ENCODE measurements around the gene PANK2.
"Not testable (repeated sequence)": the region's sequence is repeated elsewhere in the genome, so short reads cannot be mapped to it uniquely, and the experiment has no call there.

The PANK2 gene

DNA sequence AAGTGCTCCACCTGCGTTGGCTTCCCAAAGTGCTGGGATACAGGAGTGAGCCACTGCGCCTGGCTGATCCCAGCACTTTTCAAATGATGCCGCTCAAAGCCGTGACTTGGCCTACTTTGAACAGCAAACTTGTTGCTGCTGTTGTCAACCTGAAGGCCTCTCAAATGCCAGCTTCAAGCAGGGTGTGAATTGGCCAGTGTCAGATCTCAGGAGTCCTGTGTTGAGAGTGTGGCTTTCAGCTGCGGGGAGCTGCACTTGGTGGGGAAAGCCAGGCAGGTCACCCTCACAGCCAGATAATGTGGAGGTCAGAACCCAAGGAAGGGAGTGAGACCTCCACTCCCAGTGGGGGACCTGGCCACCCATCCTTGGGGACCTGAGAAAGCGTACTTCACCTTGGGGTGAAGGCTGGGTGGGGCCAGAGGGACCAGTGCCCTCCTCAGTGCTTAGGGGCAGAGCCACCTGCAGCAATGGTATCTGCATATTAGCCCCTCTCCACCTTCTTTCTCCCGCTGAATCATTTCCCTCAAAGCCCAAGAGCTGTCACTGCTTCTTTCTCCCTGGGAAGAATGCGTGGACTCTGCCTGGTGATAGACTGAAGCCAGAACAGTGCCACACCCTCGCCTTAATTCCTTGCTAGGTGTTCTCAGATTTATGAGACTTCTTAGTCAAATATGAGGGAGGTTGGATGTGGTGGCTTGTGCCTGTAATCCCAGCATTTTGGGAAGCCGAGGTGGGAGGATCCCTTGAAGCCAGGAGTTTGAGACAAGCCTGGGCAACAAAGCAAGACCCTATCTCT, 19.1 kb upstream of the PANK2 start:
- in situ Hi-C loops (cut with MboI; ENCODE audit: low sequenced_read_pairs), result no loop called here

DNA sequence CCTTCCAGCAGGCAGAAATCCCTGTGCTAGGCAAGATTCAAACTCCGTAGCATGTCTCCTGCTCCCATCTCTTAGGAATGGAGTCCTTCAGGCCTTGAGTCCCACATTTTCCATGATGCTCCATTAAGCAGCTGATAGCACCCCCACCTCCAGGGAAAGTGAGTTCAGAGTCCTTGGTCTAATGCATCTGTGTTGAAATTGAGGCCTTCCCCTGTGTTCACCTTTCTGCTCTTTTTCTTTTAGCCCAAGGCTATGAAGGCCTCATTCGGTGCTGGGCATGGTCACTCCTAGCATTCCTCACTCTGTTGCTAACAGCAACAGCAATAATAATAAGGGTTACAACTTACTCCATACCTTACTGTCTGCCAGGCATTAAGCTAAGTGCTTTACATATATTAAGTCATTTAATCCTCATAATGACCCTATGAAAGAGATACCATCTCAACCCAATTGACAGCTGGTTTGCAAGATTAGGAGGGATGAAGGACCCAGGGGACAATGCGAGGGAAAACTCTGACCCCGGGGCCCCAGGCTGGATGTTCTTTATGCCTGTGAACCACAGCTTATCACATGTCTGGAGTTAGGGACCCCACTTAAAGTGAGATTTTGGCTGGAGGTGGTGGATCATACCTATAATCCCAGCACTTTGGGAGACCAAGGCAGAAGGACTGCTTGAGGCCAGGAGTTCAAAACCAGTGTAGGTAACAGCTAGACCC, 17.5 kb upstream of the PANK2 start:
- in situ Hi-C loops (cut with MboI; ENCODE audit: low sequenced_read_pairs), result no loop called here

DNA sequence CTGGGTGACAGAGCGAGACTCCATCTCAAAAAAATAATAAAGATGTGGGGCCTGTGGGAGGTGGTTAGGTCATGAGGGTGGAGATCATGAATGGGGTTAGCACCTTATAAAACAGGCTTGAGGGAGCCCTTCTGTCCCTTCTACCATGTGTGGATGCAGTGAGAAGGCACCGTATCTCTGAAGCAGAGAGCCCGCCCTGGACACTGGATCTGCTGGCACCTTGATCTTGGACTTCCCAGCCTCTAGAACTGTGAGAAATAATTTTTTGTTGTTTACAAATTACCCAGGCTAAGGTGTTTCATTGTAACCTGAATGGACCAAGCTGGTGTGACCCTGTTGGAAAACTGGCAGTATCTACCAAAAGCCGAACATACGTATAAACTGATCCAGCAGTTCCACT, 15.7 kb upstream of the PANK2 start:
- in situ Hi-C loops (cut with MboI; ENCODE audit: low sequenced_read_pairs), result no loop called here

DNA sequence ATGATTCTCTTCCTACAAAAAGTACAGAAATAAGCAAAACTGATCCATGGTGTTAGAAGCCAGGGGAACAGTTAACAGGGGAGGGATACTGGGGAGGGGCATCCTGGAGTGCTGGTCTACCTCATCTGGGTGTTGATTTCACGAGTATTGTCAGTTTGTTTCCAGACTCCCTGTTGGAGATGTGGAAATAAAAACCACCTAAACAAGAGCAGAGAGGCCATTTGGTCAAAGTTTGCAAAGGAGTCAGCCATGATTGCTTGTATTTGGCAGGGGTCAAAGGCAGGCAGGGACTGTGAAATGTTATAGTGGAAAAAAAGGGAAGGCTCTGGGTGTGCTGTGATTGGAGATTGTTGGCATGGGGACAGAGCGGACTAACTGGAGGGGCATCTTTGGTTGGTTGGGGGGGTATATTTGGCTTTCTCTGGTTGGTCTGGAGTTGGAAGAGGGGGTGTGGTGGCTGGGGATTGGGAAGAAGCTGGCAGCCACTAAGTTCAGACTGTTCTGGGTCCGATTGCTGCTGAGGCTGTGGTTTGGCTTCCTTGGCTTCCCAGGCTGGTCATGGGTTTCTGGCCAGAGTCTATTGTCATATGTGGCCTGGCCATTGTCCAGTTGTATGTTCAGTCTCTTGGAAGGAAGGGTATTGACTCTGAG, 14.9 kb upstream of the PANK2 start:
- in situ Hi-C loops (cut with MboI; ENCODE audit: low sequenced_read_pairs), result no loop called here

DNA sequence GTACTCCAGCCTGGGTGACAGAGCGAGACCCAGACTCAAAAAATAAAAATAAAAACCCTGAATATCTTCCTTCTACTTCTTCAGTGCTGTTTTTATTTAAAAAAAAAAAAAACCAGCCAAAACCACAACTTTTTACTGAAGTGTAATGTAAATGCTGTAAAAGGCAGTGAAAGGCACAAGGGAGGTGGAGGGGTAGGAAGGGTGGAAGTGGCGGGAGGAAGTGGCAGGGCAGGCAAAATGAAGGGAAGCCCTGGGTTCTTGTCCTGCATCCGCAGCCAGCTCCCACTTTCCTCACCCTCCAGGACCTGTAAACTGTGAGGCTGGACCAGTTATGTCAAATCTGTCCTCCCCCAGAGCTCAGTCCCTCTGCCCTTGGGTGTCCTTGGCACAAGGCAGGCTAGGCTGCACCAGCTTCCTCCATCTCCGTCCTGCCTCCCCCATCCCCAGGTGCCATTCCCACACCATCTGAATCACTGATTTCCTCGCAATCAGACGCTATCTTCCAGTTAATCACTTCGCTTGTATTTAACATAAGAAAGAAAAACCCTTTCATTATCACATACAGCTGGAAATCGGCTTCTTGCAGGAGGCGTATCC, 13.7 kb upstream of the PANK2 start:
- in situ Hi-C loops (cut with MboI; ENCODE audit: low sequenced_read_pairs), result no loop called here

DNA sequence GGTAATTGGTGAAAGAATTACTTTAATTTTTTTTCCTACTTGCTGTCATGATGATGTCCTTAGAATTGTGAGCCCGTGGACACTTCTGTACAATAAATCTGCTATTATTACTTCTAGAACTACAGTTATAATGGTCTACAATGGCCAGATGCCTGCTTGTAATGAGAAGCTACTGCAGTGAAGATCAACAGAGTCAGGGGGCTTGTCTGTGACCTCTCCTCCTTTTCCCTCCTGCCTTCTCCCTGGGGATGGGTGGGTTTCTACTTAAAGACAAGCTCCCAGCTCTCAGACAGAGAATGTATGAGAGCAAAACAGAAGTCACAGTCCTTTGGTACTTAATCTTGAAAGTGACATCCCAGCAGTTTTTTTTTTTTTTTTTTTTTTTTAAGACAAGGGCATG, 13.2 kb upstream of the PANK2 start:
- in situ Hi-C loops (cut with MboI; ENCODE audit: low sequenced_read_pairs), result no loop called here

DNA sequence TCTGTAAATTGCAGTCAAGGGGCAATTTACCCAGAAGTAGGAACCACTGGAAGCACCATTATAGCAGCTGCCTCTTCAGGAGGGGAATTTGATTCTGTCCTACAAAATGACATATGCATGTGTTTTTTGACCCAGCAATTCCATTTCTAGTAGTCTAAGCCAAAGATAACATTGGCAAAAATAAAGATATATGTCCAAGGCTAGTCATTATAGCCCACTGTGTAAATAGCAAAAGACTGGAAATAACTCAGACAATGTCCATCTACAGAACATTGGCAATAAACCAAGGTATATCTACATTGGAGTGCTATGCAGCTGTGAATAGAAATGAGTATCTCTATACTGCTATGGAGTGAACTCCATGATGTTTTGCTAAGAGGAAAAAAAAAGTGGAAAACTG, 12.5 kb upstream of the PANK2 start:
- in situ Hi-C loops (cut with MboI; ENCODE audit: low sequenced_read_pairs), result no loop called here

DNA sequence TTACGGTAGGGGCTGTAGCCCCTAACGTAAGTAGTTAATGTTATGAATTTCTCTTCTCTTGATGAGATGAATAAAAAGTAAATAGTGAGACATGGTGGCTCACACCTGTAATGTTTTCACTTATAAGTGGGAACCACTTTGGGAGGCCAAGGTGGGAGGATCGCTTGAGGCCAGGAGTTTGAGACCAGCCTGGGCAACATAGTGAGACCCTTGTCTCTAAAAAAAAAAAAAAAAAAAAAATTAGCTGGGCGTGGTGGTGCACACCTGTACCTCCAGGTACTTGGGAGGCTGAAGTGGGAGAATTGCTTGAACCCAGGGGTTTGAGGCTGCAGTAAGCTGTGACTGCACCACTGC, 10.3 kb upstream of the PANK2 start:
- in situ Hi-C loops (cut with MboI; ENCODE audit: low sequenced_read_pairs), result not testable (repeated sequence)

DNA sequence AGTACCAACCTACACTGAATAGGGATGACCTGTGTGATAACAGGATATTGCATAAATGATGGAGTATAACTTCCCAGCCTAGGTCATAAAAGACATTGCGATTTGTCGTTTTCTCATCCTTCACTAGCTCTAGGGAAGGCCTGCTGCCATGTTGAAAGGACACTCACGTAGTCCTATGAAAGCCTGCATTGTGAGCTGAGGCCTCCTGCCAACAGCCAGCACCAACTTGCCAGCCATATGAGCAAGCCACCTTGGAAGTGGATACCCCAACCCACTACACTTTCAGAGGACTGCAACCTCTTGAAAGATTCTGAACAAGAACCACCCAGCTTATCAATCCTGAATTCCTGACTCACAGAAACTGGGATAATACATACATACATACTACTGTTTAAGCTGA, 3.5 kb upstream of the PANK2 start:
- in situ Hi-C loops (cut with MboI; ENCODE audit: low sequenced_read_pairs), result no loop called here

DNA sequence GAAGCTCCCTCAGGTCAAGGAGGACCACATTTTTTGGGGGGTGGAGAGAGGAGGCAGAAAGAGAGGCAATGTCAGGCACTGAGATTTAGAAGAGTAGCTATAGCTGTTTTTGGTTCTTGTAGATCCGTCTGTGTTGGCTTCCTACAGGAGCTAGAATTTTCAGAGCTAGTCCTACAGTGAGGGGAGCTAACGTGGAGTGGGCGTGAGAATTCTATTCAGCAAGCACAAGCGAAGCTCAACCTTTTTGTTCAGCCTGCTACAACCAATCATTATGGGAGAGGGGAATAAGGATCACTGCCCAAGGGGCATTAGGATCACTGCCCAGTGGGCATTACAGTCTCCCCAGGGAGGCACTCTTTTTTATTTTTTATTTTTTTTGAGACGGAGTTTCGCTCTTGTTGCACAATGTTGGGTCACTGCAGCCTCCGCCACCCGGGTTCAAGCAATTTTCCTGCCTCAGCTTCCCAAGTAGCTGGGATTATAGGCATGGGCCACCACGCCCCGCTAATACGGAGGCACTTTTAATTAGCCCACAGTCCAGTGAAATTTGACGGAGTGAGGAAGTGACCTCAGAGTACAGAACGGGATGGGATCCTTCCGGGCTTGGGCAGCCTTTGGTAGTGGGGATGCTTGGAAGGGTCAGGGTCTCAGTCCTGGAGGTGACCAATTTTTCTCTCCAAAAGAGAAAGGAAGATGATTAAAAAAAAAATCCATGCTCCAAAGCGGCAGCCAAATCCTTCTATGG, 1.1 kb upstream of the PANK2 start:
- in situ Hi-C loops (cut with MboI; ENCODE audit: low sequenced_read_pairs), result no loop called here

DNA sequence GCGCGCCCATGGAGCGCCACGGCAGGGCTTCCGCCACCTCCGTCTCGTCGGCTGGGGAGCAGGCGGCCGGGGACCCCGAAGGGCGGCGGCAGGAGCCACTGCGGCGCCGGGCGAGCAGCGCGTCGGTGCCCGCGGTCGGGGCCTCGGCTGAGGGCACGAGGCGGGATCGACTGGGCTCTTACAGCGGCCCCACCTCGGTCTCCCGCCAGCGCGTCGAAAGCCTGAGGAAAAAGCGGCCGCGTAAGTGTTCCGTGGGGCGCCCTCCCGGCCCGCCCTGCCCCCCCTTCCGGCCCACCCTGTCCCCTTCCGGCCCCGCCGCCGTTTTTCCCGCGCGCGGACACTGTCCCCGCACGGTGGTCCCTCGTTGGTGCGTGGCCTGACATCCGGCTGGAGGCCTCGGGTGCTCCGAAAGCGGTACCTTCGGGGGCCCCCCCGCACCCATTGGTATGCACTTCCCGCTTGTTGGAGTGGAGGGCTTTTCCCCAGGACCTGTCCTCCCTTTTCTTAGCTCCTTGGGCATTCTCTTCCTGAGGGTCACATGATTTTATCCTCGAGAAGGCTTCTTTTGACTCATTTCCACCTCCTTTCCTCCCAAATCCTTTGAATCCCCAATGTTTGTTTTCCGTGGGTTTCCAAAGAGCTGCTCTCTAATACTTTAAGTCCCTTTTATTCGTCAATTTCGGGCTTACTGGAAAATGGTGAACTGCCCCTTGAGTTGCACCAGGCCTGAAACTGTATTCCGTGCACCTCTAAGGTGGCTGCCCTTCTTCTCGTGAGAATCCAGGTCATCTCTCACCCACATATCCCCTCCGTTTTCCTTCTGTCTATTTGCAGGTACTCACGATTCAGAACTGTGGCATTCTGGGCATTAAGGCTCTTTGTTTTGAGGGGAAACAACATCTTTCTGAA, 556 bp downstream of the PANK2 start:
- in situ Hi-C loops (cut with MboI; ENCODE audit: low sequenced_read_pairs), result no loop called here

DNA sequence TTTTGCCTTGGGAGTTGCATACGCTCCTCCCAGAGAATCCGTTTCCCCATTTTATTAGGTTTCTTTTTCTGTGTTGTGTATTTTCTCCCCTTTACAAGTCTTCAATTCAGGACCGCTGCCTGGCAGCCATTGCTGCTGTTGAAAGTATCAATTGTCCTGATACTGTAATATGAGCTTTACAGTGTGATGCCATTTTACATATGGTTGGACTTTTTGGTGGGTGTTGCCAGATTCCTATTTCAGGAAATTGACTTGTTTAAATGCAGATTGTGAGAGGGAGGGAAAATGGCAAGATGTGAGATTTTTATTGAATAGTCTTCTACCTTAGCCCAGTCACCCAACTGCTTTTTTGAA, 1.2 kb downstream of the PANK2 start:
- in situ Hi-C loops (cut with MboI; ENCODE audit: low sequenced_read_pairs), result no loop called here

DNA sequence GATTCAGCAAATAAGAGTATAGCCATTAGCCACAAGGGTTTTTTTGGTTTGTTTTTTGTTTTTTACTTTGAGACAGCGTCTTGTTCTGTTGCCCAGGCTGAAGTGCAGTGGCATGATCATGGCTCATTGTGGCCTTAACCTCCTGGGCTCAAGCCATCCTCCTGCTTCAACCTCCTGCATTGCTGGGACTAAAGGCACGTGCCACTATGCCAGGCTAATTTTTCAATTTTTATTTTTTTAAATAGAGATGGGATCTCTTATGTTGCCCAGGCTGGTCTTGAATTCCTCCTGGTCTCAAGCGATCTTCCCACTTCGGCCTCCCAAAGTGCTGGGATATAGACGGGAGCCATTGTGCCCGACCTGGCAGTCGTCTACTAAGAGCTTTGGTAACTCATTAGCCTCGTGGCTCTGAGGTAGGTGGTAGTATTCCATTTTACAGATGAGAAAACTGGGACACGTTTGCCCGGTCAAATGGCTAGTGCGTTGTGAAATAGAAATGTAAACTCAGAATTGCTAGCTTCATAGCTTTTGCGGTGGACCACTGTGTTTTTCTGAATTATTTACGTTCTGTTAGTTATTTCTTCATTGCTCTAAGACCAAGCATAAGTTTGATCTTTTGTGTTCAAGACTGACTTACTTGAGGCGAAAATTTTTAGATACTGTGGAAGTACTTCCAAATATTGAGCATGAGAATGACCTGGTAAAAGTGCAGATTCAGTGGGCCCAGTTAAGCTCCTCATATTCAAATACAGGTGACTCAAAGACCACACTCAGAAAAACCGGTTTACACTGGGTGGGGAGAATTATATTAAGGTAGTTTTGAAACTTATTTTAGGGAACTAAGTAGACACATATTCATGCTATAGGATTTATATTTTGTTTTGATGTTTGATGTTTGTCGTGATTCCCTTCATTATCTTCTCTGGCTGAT, 2.1 kb downstream of the PANK2 start:
- in situ Hi-C loops (cut with MboI; ENCODE audit: low sequenced_read_pairs), result no loop called here

DNA sequence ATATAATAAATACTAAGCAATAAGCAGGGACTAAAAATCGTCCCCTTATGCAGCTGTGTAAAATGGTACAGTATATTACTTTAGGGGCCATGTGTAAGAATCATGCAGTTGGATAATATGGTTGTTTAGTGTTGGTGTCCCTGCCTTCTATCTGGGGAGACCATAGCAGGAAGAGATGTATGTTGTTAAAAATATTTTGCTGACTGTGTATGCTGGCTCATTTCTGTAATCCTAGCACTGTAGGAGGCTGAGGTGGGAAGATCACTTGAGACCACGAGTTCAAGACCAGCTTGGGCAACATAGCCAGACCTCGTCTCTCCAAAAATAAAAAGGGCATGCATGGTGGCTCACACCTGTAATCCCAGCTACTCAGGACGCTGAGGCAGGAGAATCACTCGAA, 5.6 kb downstream of the PANK2 start:
- in situ Hi-C loops (cut with MboI; ENCODE audit: low sequenced_read_pairs), result no loop called here

DNA sequence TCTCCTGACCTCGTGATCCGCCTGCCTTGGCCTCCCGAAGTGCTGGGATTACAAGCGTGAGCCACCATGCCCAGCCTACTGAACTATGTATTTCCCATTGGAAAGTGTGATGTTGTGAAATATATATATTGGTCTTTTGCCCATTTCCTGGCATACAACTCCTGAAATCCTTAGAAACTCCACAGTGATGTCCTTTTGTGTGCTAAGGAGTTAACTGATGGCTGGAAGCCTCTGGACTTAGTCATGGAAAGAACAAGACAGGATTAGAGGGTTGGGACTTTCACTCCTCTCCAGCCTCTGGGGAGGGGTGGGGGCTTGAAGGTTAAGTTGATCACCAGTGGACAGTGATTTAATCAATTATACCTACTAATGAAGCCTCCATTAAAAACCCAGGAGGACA, 7.1 kb downstream of the PANK2 start:
- in situ Hi-C loops (cut with MboI; ENCODE audit: low sequenced_read_pairs), result no loop called here

DNA sequence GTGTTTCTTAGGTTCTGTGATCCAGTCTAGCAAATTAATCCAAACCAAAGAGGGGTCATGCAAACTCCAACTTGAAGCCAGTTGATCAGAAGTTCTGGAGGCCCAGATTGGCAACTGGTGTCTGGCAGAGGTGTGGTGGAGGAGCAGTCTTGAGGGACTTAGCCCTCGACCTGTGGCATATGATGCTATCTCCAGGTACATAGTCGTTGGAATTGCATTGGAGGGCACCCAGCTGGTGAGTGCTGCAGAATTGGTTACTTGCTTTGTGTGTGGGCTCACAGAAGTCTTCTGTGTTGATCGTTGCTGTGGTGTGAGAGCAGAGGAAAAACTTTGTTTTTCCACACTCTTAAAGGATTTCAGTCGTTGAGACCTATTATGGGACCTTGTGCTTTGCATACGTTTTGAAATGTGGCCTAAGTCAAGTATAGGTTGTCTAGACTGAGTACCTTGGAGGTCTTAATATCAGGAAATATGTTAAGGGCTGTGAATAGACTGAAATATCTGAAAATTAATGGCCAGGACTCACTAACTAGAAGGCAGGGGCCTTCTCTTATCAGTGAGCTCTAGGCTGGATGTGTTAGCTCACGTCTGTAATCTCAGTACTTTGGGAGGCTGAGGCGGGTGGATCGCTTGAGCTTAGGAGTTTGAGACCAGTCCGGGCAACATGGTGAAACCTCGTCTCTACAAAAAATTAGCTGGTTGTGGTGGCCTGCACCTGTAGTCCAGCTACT, 7.8 kb downstream of the PANK2 start:
- in situ Hi-C loops (cut with MboI; ENCODE audit: low sequenced_read_pairs), result no loop called here

DNA sequence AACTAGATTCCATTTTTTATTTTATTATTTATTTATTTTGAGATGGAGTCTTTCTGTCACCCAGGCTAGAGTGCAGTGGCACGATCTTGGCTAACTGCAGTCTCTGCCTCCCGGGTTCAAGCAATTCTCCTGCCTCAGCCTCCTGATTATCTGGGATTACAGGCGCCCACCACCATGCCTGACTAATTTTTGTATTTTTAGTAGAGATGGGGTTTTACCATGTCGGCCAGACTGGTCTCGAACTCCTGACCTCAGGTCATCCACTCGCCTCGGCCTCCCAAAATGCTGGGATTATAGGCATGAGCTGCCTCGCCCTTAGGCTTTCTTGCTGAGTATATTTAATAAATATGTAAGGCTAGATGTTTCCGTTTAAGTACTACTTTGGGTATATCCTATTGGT, 9.0 kb downstream of the PANK2 start:
- in situ Hi-C loops (cut with MboI; ENCODE audit: low sequenced_read_pairs), result not testable (repeated sequence)

DNA sequence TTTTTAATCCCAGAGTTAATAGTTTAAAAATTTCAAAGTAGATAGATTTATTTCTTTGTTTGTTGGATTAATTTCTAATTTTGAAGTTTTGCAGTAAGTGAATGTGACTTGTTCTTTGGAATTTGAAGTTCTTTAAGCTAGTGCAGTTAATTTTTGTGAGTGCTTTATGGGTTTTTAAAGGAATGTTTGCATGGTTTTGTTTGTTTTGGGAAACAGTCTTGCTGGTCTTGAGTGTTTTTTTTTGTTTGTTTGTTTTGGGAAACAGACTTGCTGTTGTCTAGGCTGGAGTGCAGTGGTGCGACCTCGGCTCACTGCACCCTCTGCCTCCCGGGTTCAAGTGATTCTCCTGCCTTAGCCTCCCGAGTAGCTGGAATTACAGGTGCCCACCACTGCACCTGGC, 9.5 kb downstream of the PANK2 start:
- in situ Hi-C loops (cut with MboI; ENCODE audit: low sequenced_read_pairs), result no loop called here

Measured in hTERT RPE-1 (cell line).